Measurements from ENCODE around the gene TMEM131.

- no peak for TF ChIP-seq CTCF (conservative IDR thresholded peaks at IDR 0.05; ENCODE audit: low read depth in 2 of 2)
- no peak for TF ChIP-seq EZH2phosphoT487 (IDR thresholded peaks at IDR 0.05; ENCODE audit: unreplicated experiment)
- no peak for TF ChIP-seq EZH2 (IDR thresholded peaks at IDR 0.05; ENCODE audit: low read depth, unreplicated experiment)
Measured at GRCh38 chr2:97950329-97951154, 45.2 kb downstream of the TMEM131 start.
